Measurements from ENCODE around the gene MAP4K3.

The MAP4K3 gene

DNA sequence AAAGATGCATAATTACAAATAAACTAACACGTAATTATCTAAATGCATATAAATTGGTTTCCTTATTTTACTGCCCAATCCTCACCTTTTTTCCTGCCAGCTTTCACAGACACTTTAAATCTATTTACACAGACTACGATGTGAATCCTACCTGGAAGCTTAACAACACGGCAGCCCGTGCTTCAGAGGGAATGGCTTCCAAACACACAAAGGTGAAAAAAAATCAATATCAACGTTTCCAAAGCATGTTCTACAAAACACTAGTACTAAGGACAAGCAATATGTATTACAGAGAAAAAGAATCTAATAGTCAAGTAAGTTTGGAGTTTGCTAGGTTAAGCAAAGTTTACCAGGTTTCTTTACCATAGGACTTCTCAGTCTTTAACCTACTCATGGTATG lies 4.4 kb downstream of the MAP4K3 start:
- Histone ChIP-seq H3K27me3 (ENCODE audit: insufficient read depth, insufficient read length) (no peaks in the 10 kb centered on the region), H3K36me3 (ENCODE audit: insufficient read depth, insufficient read length, low read length) (peaks cover 4% of the 10 kb centered on the region), H3K9me3 (ENCODE audit: insufficient read depth, low read length) (no peaks in the 10 kb centered on the region), H3K4me1 (ENCODE audit: insufficient read depth, insufficient read length) (peaks cover 7% of the 10 kb centered on the region), H3K4me3 (ENCODE audit: insufficient read length, low read depth) (no peak overlapping the region), H3K9ac (ENCODE audit: insufficient read length, low read depth) (no peak overlapping the region)
- no peak for DNase-seq (ENCODE audit: low read depth, low spot score)
- no peak for TF ChIP-seq YY1 (IDR thresholded peaks at IDR 0.05; ENCODE audit: insufficient read depth, insufficient read length)
- TF ChIP-seq ZNF274 (IDR thresholded peaks at IDR 0.05; ENCODE audit: low read depth, low read length), result no peak
- no peak for TF ChIP-seq SUZ12 (IDR thresholded peaks at IDR 0.05; ENCODE audit: extremely low read depth, insufficient read depth, insufficient read length)

DNA sequence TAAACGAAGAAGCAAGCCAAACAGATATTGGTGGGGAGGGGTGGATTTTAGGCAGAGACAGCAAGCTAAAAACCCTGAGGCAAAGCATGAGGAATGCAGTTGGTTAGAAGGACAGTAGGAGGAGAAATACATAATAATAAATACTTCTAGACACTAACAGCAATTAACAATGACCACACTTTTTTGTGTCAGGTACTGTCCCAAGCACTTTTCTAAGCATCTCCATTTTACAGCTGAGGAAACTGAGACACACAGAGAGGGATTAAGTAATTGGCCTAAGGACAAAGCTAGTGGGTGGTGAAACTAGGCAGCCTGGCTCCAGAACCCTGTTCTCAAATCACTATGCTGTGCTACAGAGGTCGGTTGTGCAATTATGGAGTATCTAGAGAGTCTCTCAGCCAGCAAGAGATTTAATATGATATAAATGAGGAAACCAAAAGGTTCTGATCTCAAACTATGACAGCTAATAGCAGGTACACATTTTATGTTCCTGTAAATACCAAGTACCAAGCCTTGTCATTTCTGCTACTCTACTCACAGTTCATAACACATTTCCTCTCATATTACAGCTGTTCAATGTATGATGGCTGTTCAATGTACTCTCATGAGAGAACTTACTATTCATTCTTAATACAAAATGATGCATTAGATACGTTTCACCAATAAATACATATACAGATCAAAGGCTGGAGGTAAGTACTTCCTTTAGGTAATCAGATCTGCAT lies 5.3 kb downstream of the MAP4K3 start:
- Histone ChIP-seq H3K4me1 (ENCODE audit: insufficient read depth, insufficient read length) (peaks cover 7% of the 10 kb centered on the region), H3K4me3 (ENCODE audit: insufficient read length, low read depth) (no peak overlapping the region), H3K9ac (ENCODE audit: insufficient read length, low read depth) (no peak overlapping the region), H3K9me3 (ENCODE audit: insufficient read depth, low read length) (no peaks in the 10 kb centered on the region), H3K27me3 (ENCODE audit: insufficient read depth, insufficient read length) (no peaks in the 10 kb centered on the region), H3K36me3 (ENCODE audit: insufficient read depth, insufficient read length, low read length) (peaks cover 4% of the 10 kb centered on the region)
- peak; percentile 35 for DNase-seq (ENCODE audit: low read depth, low spot score)
- TF ChIP-seq YY1 (IDR thresholded peaks at IDR 0.05; ENCODE audit: insufficient read depth, insufficient read length) (no peak), ZNF274 (IDR thresholded peaks at IDR 0.05; ENCODE audit: low read depth, low read length) (no peak), SUZ12 (IDR thresholded peaks at IDR 0.05; ENCODE audit: extremely low read depth, insufficient read depth, insufficient read length) (no peak)

DNA sequence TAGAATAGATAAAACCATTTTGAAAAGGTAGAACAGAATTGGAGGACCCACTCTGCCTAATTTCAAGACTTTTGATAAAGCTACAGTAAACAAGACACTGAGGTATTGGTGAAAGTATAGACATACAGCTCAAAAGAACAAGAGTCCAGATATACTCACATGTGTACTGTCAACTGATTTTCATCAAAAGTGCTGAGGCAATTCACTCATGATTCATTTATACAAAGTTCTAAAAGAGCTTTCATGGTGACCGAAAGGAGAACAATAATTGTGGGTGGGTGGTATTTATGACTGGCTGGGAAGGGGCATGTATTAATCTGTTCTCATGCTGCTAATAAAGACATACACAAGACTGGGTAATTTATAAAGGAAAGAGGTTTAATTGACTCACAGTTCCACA lies 7.3 kb downstream of the MAP4K3 start:
- no peak for TF ChIP-seq ZNF274 (IDR thresholded peaks at IDR 0.05; ENCODE audit: low read depth, low read length)
- TF ChIP-seq SUZ12 (IDR thresholded peaks at IDR 0.05; ENCODE audit: extremely low read depth, insufficient read depth, insufficient read length), result no peak
- TF ChIP-seq YY1 (IDR thresholded peaks at IDR 0.05; ENCODE audit: insufficient read depth, insufficient read length), result no peak
- no peaks in the 10 kb centered on the region for H3K27me3 ChIP-seq (ENCODE audit: insufficient read depth, insufficient read length)
- H3K36me3 ChIP-seq (ENCODE audit: insufficient read depth, insufficient read length, low read length), result peaks cover 4% of the 10 kb centered on the region
- no peak overlapping the region for H3K4me3 ChIP-seq (ENCODE audit: insufficient read length, low read depth)
- no peak overlapping the region for H3K9ac ChIP-seq (ENCODE audit: insufficient read length, low read depth)
- DNase-seq (ENCODE audit: low read depth, low spot score), result no peak
- H3K9me3 ChIP-seq (ENCODE audit: insufficient read depth, low read length), result no peaks in the 10 kb centered on the region
- H3K4me1 ChIP-seq (ENCODE audit: insufficient read depth, insufficient read length), result peaks cover 7% of the 10 kb centered on the region

DNA sequence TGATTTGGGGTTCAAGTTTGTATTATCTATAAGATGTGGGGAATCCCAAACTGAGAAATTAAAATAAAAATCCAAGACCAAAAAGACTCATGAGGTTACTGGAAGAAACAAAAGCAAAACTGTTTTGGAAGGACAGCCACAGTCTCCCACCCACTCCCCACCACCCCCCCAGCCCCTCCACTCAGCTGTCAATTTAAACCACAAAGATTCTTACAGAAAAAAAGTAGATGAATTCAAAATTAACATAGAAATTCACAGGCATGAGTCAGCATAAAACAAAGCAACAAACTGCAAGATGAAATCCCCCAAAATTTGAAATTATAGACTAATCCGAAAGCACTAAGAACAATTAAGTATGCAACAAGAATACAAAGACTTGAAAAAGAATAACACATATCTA lies 12.1 kb downstream of the MAP4K3 start:
- no peaks in the 10 kb centered on the region for H3K4me1 ChIP-seq (ENCODE audit: insufficient read depth, insufficient read length)
- no peak overlapping the region for H3K4me3 ChIP-seq (ENCODE audit: insufficient read length, low read depth)
- peaks cover 4% of the 10 kb centered on the region for H3K36me3 ChIP-seq (ENCODE audit: insufficient read depth, insufficient read length, low read length)
- TF ChIP-seq SUZ12 (IDR thresholded peaks at IDR 0.05; ENCODE audit: extremely low read depth, insufficient read depth, insufficient read length) (no peak), ZNF274 (IDR thresholded peaks at IDR 0.05; ENCODE audit: low read depth, low read length) (no peak), YY1 (IDR thresholded peaks at IDR 0.05; ENCODE audit: insufficient read depth, insufficient read length) (no peak)
- no peaks in the 10 kb centered on the region for H3K9me3 ChIP-seq (ENCODE audit: insufficient read depth, low read length)
- no peak for DNase-seq (ENCODE audit: low read depth, low spot score)
- H3K9ac ChIP-seq (ENCODE audit: insufficient read length, low read depth), result no peak overlapping the region
- no peaks in the 10 kb centered on the region for H3K27me3 ChIP-seq (ENCODE audit: insufficient read depth, insufficient read length)

DNA sequence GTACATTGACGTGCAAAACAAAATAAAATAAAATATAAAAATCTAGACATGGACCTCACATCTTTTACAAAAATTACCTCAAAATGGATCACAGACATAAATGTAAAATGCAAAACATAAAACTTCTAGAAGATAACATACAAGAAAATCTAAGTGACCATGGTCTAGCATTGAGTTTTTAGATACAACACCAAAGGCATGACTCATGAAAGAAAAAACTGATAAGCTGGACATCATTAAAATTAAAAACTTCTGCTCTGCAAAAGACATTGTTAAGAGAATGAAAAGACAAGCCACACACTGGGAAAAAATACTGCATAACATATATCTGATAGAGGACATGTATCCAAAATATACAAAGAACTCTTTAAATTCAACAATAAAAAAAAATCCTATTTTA lies 14.4 kb downstream of the MAP4K3 start:
- no peak for DNase-seq (ENCODE audit: low read depth, low spot score)
- Histone ChIP-seq H3K27me3 (ENCODE audit: insufficient read depth, insufficient read length) (no peaks in the 10 kb centered on the region), H3K36me3 (ENCODE audit: insufficient read depth, insufficient read length, low read length) (no peaks in the 10 kb centered on the region), H3K9ac (ENCODE audit: insufficient read length, low read depth) (no peak overlapping the region), H3K4me3 (ENCODE audit: insufficient read length, low read depth) (no peak overlapping the region), H3K9me3 (ENCODE audit: insufficient read depth, low read length) (no peaks in the 10 kb centered on the region), H3K4me1 (ENCODE audit: insufficient read depth, insufficient read length) (no peaks in the 10 kb centered on the region)
- TF ChIP-seq SUZ12 (IDR thresholded peaks at IDR 0.05; ENCODE audit: extremely low read depth, insufficient read depth, insufficient read length) (no peak), YY1 (IDR thresholded peaks at IDR 0.05; ENCODE audit: insufficient read depth, insufficient read length) (no peak), ZNF274 (IDR thresholded peaks at IDR 0.05; ENCODE audit: low read depth, low read length) (no peak)

DNA sequence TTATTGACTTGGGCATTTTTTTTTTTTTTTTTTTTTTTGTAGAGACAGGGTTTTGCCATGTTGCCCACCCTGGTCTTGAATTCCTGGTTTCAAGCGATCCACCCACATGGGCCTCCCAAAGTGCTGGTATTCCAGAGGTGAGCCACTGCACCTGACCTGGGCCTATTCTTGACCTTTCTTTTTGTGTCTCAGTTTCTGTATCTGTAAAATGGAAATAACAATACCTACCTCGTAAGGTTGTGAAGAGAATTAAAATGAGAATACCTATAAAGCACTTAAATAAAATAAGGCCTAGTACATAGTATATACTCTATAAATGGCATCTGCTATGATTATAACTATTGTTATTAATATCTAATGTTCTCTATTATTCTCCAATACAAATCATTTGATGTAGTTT lies 15.7 kb downstream of the MAP4K3 start:
- no peaks in the 10 kb centered on the region for H3K9me3 ChIP-seq (ENCODE audit: insufficient read depth, low read length)
- no peaks in the 10 kb centered on the region for H3K4me1 ChIP-seq (ENCODE audit: insufficient read depth, insufficient read length)
- no peak overlapping the region for H3K4me3 ChIP-seq (ENCODE audit: insufficient read length, low read depth)
- H3K9ac ChIP-seq (ENCODE audit: insufficient read length, low read depth), result no peak overlapping the region
- no peaks in the 10 kb centered on the region for H3K36me3 ChIP-seq (ENCODE audit: insufficient read depth, insufficient read length, low read length)
- TF ChIP-seq ZNF274 (IDR thresholded peaks at IDR 0.05; ENCODE audit: low read depth, low read length), result no peak
- H3K27me3 ChIP-seq (ENCODE audit: insufficient read depth, insufficient read length), result no peaks in the 10 kb centered on the region
- no peak for DNase-seq (ENCODE audit: low read depth, low spot score)

DNA sequence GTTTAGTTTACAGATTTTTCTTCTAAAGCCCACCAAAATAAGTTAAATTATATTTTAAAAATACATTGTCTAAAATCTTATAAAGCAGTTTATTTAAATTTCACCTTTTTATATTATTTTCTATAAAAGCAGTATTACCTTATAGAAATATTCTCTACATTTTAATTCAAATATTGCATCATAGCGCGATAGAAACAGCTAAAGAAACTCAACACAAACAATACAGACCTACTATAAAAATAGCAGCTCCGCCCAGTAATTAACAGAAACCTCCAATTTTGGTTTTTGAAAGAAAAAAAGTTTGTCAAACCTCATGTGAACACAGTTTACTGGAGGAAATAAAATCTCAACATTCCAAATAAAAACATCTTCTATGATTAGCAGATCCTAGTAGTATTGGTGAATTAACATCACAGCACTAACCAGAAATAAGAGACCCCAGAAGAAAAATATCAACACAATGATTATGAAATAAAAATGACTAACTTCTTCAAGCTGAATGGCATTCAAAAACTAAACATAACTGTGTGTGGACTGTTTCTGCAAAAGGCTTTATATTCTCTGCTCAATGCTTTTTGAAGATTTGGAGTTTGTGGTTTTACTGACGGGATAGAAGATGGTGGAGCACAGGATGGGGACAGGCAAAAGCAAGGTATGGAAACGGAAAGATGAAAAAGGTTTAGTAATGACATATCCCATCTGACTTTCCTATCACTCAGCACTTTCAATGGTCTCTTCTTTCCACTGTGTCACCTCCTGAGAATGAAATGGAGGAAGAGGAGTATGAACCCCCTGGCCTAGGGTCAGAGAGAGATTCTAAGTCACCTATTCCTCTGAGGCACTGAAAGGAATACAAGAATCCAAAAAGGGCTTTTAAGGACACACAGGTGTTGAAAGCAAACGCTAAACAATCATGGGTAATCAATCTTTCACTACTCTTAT lies 17.5 kb downstream of the MAP4K3 start:
- no peaks in the 10 kb centered on the region for H3K4me1 ChIP-seq (ENCODE audit: insufficient read depth, insufficient read length)
- H3K36me3 ChIP-seq (ENCODE audit: insufficient read depth, insufficient read length, low read length), result no peaks in the 10 kb centered on the region
- TF ChIP-seq SUZ12 (IDR thresholded peaks at IDR 0.05; ENCODE audit: extremely low read depth, insufficient read depth, insufficient read length) (no peak), YY1 (IDR thresholded peaks at IDR 0.05; ENCODE audit: insufficient read depth, insufficient read length) (no peak), ZNF274 (IDR thresholded peaks at IDR 0.05; ENCODE audit: low read depth, low read length) (no peak)
- no peak for DNase-seq (ENCODE audit: low read depth, low spot score)
- H3K27me3 ChIP-seq (ENCODE audit: insufficient read depth, insufficient read length), result no peaks in the 10 kb centered on the region
- H3K9ac ChIP-seq (ENCODE audit: insufficient read length, low read depth), result no peak overlapping the region
- no peaks in the 10 kb centered on the region for H3K9me3 ChIP-seq (ENCODE audit: insufficient read depth, low read length)
- H3K4me3 ChIP-seq (ENCODE audit: insufficient read length, low read depth), result no peak overlapping the region

All from NT2/D1 (cell line).